GM19043 (cell line): ENCODE data around the gene BCL7B.
A peak's percentile ranks its signal among the peaks of the same experiment; 100 is the strongest.
"Not testable (repeated sequence)": the region's sequence is repeated elsewhere in the genome, so short reads cannot be mapped to it uniquely, and the experiment has no call there.

Experiments used
- ATAC-seq: cut with Tn5 transposase; IDR thresholded peaks from one replicate; pipeline ENCODE4 v1.9.1; 2021; ENCODE audit warnings: low read depth; ENCODE audit not compliant: unreplicated experiment

Gene BCL7B

GRCh38 chr7:73537051-73537450, 20.4 kb downstream of the BCL7B start:
- no peak for ATAC-seq

GRCh38 chr7:73536479-73536878, 21.0 kb downstream of the BCL7B start:
- no peak for ATAC-seq

GRCh38 chr7:73535918-73536317, 21.6 kb downstream of the BCL7B start:
- ATAC-seq = not testable (repeated sequence)

GRCh38 chr7:73533742-73534141, 23.7 kb downstream of the BCL7B start:
- no peak for ATAC-seq

GRCh38 chr7:73532224-73532623, 25.3 kb downstream of the BCL7B start:
- ATAC-seq = no peak

- no peak for ATAC-seq
These were observed 26.7 kb downstream of the BCL7B start for GRCh38 chr7:73530800-73531199.

- ATAC-seq = no peak
These were observed 30.3 kb downstream of the BCL7B start for GRCh38 chr7:73526896-73527821.

- not testable (repeated sequence) for ATAC-seq
These were observed 31.4 kb downstream of the BCL7B start for GRCh38 chr7:73526158-73526494.

GRCh38 chr7:73522105-73522872, 35.2 kb downstream of the BCL7B start, which contains the start of gene BAZ1B:
Gene BAZ1B (minus strand): TSS chr7:73522293. CDS start chr7:73521933, 360 bp downstream.
- peak; percentile 80 for ATAC-seq

GRCh38 chr7:73521636-73522104, 35.8 kb downstream of the BCL7B start:
- peak; percentile 22 for ATAC-seq

- no peak for ATAC-seq
These were observed 36.5 kb downstream of the BCL7B start for GRCh38 chr7:73520673-73521635.

GRCh38 chr7:73519867-73520672, 37.4 kb downstream of the BCL7B start:
- ATAC-seq = no peak

GRCh38 chr7:73518470-73518869, 39.0 kb downstream of the BCL7B start:
- ATAC-seq = no peak

GRCh38 chr7:73517241-73517995, 40.1 kb downstream of the BCL7B start:
- ATAC-seq = no peak

- no peak for ATAC-seq
These were observed 42.3 kb downstream of the BCL7B start for GRCh38 chr7:73515178-73515577.

- ATAC-seq = no peak
These were observed 45.3 kb downstream of the BCL7B start for GRCh38 chr7:73512018-73512780.

- no peak for ATAC-seq
These were observed 48.0 kb downstream of the BCL7B start for GRCh38 chr7:73509463-73509862.

GRCh38 chr7:73507556-73507955, 49.9 kb downstream of the BCL7B start:
- no peak for ATAC-seq
